GM19455 (cell line): ENCODE data around the gene INAFM2.

Experiments
- ATAC-seq: cut with Tn5 transposase; IDR thresholded peaks from one replicate; pipeline ENCODE4 v1.9.1; 2021; ENCODE audit not compliant: unreplicated experiment

INAFM2 gene

DNA sequence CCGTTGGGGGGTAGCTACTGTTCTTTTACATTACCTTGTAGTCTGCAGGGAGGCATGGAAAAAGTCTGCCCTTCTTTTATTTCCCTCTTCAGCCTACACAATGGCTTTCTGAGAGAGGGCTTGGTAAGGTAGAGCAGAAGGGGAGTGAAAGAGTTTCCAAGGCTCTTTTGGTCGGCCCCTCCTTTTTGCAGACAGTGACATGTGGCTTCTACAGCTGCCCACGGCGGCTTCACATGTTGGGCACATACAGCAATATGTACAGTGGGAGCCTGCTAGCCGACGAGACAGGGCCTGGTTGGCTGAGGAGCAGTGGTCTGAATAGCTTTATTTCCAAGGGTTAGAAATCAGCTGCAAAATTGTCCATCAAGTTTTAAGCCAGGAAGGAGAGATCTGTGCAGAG, 4.0 kb downstream of the INAFM2 start:
- ATAC-seq: no peak

DNA sequence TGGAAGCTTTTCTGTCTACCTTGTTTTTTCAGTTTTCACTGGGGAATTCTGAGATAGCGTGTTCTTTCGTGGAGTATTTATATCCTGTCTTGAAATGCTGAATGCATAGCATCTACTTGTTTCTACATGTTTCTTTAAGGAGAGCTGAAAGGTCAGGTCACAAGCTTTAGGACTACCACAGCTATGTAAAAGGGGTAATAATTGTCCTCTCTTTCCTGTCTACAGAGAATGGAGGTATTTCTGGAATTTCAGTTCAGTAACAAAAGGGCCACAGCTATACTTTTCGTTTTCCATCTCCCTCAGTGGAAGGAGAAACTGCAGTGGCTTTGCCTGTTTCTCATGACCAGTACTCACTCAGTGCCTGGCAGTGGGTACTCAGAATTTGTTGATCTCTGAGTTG, 4.7 kb downstream of the INAFM2 start:
- ATAC-seq: no peak

DNA sequence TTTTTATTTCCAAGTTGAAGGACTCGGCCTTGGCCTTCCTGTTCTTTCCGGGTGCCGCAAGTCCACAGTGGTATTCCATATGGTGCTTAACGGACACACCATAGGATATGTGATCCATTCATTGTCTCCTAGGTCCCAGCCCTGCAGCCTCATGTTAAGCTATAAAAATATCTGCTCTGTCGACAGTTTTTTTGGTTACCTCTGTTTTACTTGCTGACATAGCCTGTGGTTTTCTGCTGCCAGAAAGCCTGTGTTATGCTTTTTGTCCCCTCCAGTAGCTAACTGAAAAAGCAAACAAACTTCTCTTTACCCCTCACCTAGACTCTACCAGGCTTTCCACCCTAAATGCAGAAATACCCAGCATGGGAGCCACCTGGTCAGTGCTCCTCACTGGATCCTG, 5.3 kb downstream of the INAFM2 start:
- ATAC-seq: no peak

DNA sequence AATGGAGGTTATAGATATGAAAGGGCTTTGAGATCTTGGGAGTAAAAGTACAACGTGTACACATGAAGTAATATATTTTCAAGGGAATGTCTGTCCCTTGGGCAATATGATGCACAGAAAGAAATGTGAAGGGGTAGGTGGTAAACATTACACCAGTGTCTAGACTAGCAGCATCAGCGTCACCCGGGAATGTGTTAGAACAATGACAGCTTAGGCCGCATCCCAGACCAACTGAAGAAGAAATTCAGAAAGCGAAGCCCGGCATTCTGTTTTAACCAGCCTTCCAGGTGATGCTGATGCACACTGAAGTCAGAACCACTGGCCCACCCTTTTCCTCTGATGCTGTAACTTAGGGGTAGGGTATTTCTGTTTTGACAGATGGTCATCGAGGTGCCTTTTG, 6.3 kb downstream of the INAFM2 start:
- ATAC-seq: no peak

DNA sequence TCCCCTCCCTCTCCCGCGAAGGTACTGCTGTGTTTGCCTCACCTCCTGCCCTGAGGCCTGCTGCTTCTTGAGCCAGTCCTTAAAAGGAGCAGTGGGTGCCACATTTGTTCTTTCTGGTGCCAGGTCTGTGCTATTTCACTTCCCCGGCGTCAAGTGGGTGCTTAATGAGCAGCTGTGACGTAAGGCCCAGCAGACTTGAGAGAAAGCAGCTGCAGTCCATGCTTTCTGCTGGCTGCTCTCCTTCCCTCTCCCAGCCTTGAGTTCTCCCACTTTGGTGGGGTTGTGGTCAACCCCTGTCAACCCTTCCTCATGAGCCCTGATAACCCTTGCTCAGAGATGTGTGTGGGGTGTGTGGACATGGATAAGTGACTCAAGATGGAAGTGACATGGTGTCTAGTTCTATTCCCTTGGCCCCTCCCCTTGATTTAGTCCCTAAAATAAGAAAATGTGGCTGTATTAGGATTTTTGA, 6.9 kb downstream of the INAFM2 start:
- no peak for ATAC-seq

DNA sequence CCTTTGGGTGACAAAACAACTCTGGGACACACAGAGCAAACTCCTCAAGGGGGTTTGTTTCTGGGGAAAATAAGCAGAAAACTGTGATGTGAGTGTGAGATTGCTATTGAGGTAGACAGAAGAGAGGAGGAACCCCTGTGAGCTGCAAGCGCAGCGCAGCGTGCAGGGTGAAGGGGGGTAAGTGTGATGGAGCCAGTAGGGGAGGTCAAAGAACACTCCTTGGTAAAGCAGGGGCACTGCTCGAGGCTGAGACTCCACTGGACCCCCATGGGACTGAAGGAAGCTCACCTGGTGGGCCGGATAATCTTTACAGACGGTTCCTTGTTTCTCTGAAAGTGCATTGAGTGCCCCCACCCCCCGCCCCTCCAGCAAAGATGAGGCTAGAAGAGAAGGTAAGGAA, 7.5 kb downstream of the INAFM2 start:
- ATAC-seq: no peak

DNA sequence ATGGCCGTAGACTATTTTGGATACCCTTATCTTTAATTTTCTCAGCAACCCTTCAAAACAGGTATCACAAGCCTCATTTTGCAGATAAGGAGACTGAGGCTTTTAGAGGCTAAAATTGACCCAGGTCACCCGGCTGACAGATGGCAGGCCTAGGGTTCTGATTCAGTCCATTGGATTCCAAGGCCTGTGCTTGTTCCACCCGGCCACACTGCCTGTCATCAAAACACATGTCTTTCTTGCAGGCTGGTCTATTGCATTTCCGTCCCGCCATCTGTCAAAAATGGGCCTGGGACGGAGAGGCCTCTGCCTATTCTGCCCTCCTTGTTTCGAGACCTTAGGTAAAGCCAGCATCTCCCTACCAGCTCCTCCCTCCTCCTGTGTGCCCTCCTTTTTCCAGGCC, 8.1 kb downstream of the INAFM2 start:
- ATAC-seq: no peak

DNA sequence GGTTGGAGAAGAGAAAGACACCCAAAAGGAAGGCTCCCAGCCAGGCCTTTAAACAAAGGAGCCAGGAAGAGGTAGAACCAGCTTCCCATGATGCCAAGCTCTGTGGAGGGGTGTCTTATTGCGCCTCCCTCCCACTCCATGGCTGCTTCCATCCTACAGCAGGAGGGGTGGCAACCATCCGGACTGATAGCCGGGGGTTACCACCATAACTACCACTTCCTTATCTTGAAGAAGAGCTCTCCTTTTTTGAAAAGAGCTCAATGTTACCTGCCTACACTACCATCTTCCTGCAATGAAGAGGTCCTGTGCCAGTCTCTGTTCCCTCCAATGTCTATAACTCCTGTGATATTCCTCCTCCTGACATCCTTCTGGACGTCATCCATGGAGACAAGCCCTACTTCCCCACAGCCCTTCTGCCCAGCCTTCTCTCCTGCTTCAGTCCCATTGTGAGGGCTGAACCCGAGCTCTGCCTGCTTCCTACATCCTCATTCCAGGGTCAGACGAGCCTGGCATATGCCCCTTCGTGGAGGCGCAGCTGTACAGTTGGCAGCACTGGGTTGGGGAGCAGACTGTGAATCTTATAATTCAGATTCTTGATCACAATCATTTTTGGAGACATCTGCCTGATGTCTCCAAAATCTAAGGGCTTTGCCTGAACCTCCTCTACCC, 8.8 kb downstream of the INAFM2 start:
- no peak for ATAC-seq

DNA sequence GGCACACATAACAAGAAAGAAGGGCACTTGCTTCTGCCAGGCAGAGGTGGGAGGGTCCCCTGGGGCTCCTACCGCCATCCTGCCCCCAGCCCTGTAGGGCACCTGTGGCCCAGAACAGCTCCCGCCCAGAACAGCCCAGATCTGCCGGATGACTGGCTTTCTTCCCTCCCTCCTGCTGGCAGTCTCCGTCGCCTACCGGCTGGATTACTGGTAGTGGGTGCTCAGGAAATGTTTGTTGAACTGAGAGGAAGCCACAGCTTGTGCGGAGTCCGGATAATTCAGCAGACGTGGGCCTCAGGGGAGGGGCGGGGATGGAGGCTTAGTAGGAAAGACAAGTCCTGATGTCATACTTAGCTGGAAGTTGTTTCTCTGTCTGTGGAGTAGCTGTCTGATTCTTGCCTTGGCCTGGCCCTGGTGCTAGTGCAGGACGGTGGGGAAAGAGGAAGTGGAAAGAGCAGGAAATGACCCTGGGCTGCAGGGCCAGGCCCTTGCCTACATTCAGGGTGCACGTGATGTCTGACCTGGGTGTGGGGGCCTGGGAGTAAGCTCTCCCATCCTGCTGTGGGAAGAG, 10.5 kb downstream of the INAFM2 start:
- ATAC-seq: no peak

DNA sequence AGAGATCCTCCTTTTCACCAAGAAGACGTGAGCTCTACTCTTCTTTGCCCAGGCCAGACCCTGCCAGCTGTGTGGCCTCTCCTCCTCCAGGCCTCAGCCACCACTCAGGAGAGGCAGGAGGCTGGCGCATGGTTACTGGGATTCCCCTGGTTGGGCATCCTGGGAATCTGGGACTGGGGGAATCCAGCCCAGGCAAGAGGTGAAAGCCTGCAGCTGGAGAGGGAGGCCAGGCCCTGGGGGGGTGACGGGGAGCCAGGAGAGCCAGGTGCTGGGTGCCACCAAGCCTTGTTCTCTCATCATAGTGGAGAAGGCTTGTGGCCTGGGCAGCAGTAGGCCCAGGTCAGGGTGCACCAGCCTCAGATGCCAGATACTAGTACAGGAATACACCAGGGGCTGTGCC, 11.0 kb downstream of the INAFM2 start:
- ATAC-seq: no peak

DNA sequence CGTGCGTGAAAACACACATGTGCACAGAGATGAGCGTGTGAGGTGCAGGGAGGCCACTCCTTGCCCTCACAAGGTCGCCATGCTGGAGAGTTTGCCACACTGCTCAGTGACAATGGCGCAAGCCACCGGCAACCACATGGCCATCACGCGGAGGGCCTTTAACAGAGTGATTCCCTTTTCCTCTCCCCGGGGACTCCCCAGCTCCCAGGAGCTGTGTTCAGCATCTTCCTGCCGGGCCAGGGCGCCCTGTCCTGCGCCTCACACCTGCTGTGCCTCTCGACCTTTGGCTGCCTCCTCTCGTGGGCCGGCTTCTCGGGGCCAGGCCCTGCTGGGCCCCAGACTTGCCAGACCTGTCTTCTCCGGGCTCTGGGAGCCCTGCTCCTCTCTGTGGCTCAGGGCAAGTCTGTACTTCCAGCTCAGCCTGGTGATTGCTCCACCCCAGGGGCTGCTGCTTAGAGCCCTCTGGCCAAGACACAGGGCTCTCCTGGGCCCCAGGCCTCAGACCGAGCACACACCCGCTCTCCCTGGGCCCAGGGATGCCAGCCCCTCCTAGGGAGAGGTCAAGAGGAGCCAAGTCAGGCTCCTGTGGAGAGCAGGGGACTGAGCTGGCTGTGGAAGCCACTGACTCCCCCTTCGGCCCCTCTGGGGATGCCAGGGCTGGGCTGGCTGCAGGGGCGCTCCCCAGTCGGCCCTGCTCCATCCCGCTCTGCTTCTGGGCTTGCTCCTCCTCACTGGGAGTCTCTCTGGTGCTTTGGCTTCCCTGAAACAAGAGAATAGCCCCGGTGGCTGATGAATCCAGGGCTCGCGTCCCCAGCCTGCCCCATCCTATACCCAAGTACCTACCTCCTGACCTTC, 11.7 kb downstream of the INAFM2 start:
- ATAC-seq: no peak

DNA sequence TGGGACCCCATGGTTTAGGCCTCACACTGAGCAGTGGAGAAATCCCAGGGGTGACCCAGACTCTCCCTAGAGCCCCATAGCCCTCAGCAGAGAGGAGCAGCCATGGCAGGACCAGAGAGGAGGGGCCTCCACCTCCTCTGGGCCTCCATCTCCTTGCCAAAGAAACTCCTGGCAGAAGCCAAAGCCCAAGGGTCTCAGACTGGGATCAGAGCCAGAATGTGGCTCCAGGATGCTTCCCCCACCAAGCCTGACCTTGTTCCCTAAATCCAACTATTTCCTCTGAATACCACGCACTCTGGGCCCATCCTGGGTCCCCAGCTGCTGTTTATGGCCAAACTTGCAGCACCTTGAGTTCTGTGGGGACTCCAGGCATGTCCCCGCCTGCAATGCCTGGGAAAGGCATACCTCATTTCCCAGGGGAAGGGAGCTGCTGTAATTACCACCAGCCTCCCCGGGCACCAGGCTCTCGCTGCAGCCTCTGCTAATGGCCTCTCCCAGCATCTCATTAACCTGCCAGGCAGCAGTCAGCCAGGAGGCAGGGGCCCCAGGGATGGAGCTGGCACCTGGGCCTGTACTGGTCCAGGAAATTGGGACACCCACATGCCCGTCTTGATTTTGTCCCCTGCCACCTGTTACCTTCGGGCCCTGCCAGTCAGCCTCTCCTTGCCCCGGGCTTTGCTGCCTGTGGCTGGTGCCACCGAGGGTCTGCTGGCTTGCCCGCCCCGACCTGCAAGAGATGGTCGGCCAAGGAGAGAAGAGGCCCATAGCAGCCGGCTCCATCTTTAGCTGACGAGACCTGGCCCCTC, 12.6 kb downstream of the INAFM2 start:
- ATAC-seq: no peak

DNA sequence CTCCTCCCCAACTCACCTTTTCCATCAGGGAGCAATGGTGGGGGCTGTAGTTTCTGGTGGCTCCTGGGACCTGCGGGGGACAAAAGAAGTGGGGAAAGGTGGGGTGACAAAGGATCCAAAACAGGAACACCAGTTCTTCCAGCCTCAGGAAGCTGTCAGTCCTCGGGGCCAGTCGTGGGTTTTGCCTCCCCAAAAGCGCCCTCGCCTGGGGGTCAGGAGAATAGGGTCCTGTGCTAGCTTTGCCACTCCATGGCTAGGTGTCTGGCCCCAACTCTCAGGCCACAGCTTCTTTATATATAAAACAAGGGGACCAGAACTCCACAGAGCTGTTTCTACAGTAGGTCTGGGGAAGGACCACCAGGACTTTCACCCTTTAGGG, 13.2 kb downstream of the INAFM2 start:
- no peak for ATAC-seq

DNA sequence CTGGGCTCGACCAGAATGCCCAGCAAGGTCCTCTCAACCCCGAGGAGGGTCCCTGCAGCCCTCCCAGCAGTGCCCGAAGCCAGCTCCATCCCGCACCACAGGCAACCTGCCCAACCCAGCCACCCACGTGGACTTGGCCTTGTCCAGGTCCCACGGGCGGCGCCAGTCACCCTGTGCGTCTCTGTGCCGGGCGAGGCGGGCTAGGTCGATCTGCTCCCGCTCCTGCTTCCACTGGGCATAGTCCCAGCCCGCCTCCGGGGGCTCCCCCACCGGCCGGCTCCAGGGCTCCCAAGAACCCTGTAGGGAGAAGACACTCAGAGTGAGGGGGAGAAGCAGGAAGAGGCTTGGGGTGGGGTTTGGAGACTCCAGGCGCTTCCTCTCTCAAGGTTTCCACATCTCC, 14.1 kb downstream of the INAFM2 start:
- ATAC-seq: no peak

DNA sequence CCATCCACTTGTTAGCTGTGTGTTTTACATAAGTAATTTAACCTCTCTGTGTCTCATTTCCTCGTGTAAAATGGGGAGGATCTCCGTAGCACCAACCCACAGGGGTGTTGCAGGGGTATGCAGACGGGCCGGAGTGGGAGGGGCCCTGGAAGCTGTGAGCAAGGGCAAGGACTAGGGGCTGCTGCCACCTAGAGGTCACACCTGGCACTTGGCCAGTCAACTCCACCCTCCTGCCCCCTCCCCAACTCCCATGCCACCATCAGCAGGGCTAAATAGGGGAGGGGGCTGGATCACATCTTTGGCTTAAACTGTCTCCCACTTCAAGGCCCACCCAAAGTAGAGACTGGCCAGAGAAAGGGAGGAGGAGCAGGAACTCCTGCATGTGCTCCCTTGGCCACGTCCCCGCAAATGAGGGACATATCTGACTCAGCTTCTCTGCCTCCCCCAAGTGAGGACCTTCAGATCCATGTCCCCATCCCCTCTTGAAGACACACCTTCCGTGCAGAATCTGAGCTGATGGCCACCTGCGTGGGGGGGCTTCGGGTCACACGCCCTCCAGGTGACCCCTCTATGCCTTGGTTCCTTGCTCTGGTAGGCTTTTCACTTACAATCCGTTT, 14.7 kb downstream of the INAFM2 start:
- no peak for ATAC-seq

DNA sequence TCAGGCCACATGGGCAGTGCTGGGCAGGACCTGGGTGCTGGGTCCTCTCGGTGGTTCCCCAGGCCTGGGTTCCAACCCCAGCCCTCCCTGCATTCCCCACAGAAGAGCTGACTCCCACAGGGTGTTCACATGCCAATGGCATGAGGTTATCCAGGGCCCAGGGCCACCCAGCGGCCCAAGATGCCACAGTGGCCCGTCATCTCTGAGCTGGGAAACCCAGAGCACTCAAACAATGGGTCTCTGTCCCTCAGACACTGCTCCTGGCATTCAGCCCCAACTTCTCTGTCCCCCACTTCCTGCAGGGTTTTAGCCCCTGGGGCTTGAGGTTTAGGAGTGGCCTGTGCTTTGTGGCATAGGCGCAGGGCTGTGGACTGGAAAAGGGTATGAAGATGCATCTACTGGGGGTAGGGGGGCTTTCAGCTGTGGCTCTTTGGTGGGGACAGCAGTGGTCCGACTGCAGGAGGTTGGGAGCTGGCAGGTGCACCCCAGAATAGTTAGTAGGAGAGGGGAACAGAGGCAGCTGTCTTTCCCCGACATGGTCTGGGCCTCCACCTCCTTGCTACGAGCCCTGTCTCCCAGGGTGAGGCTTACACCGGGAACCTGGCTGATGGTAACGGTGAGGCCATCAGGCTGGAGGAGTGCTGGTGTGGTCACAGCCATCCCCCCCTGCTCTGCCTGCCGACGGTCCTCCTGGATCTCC, 15.6 kb downstream of the INAFM2 start:
- ATAC-seq: no peak

DNA sequence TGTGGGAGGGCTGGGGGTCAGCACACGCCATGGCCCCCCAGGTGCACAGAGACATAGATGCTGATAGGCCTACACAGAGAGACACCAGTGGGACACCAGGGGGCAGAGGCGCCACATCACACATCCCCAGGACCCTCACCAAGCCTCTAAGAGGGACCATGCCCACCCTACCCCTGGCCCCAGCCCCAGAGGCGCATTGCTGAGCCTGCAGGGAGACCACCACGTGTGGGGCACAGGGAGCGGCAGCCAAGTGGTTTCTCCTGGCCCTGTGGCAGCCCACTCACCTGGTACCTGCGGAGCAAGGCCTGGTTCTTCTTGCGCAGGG, 16.1 kb downstream of the INAFM2 start:
- no peak for ATAC-seq

DNA sequence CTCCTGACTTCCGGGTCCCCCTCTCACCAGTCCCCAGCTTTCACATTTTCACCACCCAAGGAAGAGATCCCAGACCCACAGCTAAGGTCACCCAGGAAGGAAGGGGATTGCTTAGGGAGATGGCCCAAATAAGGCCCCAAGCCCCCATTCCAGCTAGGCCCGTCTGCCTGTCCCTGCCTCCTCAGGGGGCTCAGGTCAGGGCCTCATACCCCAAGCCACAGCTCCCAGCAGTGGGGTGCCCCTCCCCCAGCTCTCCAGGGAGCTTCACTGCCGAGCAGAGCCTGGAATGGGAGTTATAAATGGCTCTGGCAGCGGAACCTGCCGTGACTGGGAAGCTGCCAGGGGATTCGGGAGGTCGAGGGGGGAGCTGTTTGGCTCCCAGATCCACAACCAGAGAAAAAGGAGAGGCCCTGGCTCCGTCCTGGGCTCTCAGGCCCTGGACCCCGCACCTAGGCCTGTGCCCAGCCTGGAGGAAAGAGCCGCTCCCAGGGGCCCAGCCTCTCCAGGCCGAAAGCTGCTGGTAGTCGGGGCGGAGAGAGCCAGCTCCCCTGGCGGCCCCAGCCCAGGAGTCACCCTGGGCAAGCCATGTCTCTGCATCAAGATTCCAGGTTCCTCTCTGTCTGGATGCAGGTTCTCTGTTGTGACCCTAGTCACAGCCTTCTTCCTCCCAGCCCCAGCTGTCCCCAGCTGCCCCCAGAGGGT, 16.7 kb downstream of the INAFM2 start:
- no peak for ATAC-seq

DNA sequence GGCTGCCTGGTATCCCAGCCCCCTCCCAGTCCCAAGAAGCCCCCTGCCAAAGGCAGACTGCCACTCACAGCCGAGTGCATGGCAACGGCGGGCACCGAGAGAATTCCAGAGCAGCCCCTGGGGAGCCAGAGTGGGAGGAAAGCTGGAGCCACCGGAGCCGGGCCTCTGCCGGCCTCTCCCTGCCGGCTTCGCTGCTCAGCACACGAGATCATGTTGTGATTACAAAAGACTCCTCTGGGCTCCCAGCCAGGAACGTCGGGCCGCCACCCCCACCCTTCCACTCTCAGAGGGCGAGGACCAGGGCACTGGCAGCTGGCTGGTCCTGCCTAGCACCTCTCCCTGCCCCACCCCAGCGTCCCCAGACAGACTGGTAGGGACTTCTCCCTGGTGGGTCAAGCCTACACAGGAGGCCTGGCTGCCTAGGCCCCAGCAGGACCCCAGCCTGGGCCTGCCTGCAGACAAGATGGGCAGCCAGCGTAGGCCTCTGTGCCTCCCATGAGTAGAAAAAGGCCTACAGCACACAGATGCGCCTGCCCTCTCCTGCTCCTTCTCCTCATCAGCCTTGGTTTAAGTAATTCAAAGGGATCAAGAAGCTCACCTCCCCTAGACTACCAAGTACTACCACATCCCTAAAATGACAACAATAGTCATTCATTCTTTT, 17.4 kb downstream of the INAFM2 start, which contains the start of gene CCDC9B:
Gene CCDC9B (minus strand): TSS at position 200 of the 661 bp plus-strand sequence. CDS start 120 bp downstream, at position 80.
- ATAC-seq: no peak
